Sigmoid colon (tissue), 7 donors: ENCODE measurements around the gene AMOTL2. TPM values are rescaled to one million over a fixed set of nuclear protein-coding genes. Genes with fewer than 3 reads are reported as not detected.
A peak's percentile ranks its signal among the peaks of the same experiment; 100 is the strongest.

Source experiments
- DNase-seq: peaks from one replicate; pipeline ENCODE4 v3.0.0-alpha.2; 2019
- H3K27ac ChIP-seq, 4 donors: fragments of 200-600 bp; sonication (generic); one replicate each; pipeline ENCODE4 v1.5.1; 2016 to 2019; ENCODE audit warnings: mild to moderate bottlenecking in 1 of 4
- H3K27me3 ChIP-seq, 3 donors: fragments of 200-600 bp; sonication (generic); one replicate each; pipeline ENCODE4 v1.5.1; 2019; ENCODE audit warnings: mild to moderate bottlenecking in 1 of 3
- H3K36me3 ChIP-seq, 4 donors: fragments of 200-600 bp; sonication (generic); one replicate each; pipeline ENCODE4 v1.5.1; 2016 to 2019
- H3K4me1 ChIP-seq, 4 donors: fragments of 200-600 bp; sonication (generic); one replicate each; pipeline ENCODE4 v1.5.1; 2017 to 2019
- H3K4me3 ChIP-seq, 4 donors: fragments of 200-600 bp; sonication (generic); one replicate each; pipeline ENCODE4 v1.5.1; 2017 to 2019; ENCODE audit warnings: mild to moderate bottlenecking in 2 of 4, moderate library complexity in 1 of 4
- H3K9me3 ChIP-seq, 4 donors: fragments of 200-600 bp in 3 of 4; sonication (generic) in 3 of 4; one replicate each; pipeline versions ENCODE4 v1.5.1 to v1.6.1; 2013 to 2019
- EP300 ChIP-seq, 4 donors: sonication (generic); formaldehyde crosslinking; IDR thresholded peaks; one replicate each; pipeline ENCODE4 v1.6.1; 2017; ENCODE audit warnings: antibody characterized with exemption in 4 of 4
- POLR2A ChIP-seq, 2 donors: fragments of 450-650 bp; IDR thresholded peaks; one replicate each; pipeline ENCODE4 v1.6.1; 2016; ENCODE audit warnings: antibody characterized with exemption in 2 of 2, mild to moderate bottlenecking in 2 of 2, moderate library complexity in 2 of 2
- POLR2AphosphoS5 ChIP-seq, 4 donors: sonication (generic); formaldehyde crosslinking; IDR thresholded peaks; one replicate each; pipeline ENCODE4 v1.6.1; 2017; ENCODE audit warnings: antibody characterized with exemption in 4 of 4
- WGBS, 2 donors: extraction: QIAGEN DNeasy Blood & Tissue Kit; methylation state at CpG; one replicate each; pipeline ENCODE4 v1.1.7; 2013; 5-methylcytosine and 5-hydroxymethylcytosine counted together
- intact Hi-C: fragments of 100-400 bp; cut with DNase I; formaldehyde crosslinking; loops from one replicate; pipeline ENCODE4 v1.15.1; 2023
- polyA plus RNA-seq, 3 donors: library from polyadenylated mRNA; stranded (reverse); fragments of 200-250 nt; gene quantifications; one replicate each; pipeline ENCODE4 v1.2.3, GENCODE V29; 2013
- total RNA-seq, 4 donors: library from RNA; depleted of rRNA; stranded (reverse); fragments of >200 nt; gene quantifications; one replicate each; pipeline ENCODE4 v1.1.0, GENCODE V29; 2016
- TF ChIP-seq, protein P1 (sequence below), 4 experiments: fragments of 450-650 bp in 3 of 4; fragments of 200-600 bp in 1 of 4; IDR thresholded peaks; one replicate each; pipeline ENCODE4 v1.5.1; 2016 to 2019; ENCODE audit warnings: antibody characterized with exemption in 4 of 4, mild to moderate bottlenecking in 3 of 4, moderate library complexity in 2 of 4
- donor health status: healthy with polysubstance abuse.
- donor health status: Bipolar disorder and iron deficiency.
- donor health status: healthy.

AMOTL2 gene
- total and polyA plus RNA-seq, 7 donors = 1.6 to 112 (median 43.5) TPM

DNA sequence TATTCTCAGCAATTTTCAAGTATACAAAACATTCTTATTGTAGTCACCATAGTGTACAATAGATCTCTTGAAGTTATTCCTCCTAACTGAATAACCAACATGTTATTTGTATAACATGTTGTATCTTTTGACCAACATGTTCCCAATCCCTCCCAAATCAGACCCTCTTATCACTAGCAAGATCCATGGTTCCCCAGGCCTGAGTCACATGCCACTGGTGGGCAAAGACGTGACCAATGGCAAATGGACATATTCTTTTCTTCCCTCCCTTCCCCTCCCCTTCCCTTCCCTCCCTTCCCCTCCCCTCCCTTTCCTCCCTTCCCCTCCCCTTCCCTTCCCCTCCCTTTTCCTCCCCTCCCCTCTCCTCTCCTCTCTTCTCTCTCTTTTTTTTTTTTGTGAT is 45.4 kb downstream of the AMOTL2 start:
- intact Hi-C loops = no loop called here
- no peaks in the 10 kb centered on the region for H3K27me3 ChIP-seq
- no peaks in the 10 kb centered on the region for H3K9me3 ChIP-seq
- peak overlapping the region; percentile 56 to 88 (median 78) for H3K27ac ChIP-seq
- no peak overlapping the region for H3K4me3 ChIP-seq
- no peaks in the 10 kb centered on the region for H3K36me3 ChIP-seq
- 90 to 91% methylated on average over 1 of the region's 1 CpG for WGBS, 2 donors
- DNase-seq = no peak
- TF ChIP-seq, protein P1, sequence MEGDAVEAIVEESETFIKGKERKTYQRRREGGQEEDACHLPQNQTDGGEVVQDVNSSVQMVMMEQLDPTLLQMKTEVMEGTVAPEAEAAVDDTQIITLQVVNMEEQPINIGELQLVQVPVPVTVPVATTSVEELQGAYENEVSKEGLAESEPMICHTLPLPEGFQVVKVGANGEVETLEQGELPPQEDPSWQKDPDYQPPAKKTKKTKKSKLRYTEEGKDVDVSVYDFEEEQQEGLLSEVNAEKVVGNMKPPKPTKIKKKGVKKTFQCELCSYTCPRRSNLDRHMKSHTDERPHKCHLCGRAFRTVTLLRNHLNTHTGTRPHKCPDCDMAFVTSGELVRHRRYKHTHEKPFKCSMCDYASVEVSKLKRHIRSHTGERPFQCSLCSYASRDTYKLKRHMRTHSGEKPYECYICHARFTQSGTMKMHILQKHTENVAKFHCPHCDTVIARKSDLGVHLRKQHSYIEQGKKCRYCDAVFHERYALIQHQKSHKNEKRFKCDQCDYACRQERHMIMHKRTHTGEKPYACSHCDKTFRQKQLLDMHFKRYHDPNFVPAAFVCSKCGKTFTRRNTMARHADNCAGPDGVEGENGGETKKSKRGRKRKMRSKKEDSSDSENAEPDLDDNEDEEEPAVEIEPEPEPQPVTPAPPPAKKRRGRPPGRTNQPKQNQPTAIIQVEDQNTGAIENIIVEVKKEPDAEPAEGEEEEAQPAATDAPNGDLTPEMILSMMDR (IDR thresholded peaks at IDR 0.05) = no peak
- peaks cover 0 to 84% (median 72%) of the 10 kb centered on the region in 4 donors for H3K4me1 ChIP-seq

DNA sequence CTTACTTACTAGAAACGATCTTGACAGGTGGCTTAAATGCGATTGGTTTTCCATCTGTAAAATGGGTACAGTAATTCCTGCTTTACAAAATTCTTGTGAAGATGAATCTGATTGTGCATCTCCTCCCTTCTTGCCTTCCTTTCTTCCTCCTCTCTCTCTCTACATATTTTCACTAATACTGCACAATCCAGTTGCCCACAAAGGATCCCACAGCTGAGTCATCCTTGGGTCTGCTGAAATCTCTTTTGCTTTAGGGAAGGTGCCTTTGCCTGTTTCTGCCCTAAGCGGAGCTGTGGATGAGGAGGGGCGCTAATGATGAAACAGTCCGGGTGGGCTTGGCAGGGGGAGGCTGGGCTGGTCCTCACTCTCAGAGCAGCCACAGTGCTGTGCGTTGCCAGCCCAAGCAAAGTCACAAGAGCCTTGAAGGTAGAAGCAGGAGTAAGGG is 46.1 kb downstream of the AMOTL2 start:
- WGBS, 2 donors = 81 to 86% methylated on average over 6 of the region's 6 CpGs
- Histone ChIP-seq H3K4me1 (peaks cover 0 to 77% (median 65%) of the 10 kb centered on the region in 4 donors), H3K9me3 (no peaks in the 10 kb centered on the region), H3K27ac (peak overlapping the region; percentile 56 to 88 (median 78)), H3K27me3 (no peaks in the 10 kb centered on the region), H3K4me3 (no peak overlapping the region), H3K36me3 (no peaks in the 10 kb centered on the region)
- intact Hi-C loops = no loop called here
- peak; percentile 70 for DNase-seq
- TF ChIP-seq POLR2AphosphoS5 (IDR thresholded peaks at IDR 0.05) = no peak
- TF ChIP-seq EP300 (IDR thresholded peaks at IDR 0.05) = no peak
- no peak for TF ChIP-seq POLR2A (IDR thresholded peaks at IDR 0.05)
- TF ChIP-seq, protein P1 (IDR thresholded peaks at IDR 0.05) = no peak

DNA sequence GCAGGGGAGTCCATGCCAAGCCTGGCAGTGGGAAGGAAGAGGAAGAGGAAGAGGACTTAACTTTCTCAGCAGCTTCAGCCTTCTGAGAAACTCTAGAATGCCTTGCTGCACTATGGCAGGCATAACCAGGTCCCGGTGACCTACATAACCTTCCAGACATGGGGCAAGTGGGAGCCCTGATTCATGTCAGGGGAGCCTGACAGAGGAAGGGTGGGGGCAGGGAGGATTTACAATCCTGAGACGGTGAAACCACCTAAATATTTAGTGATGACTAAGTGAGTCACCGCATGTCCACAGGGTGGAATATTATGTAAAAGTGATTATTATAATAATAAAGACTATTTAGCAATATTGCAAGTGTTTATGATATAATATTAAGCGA is 46.7 kb downstream of the AMOTL2 start:
- Histone ChIP-seq H3K27me3 (no peaks in the 10 kb centered on the region), H3K36me3 (no peaks in the 10 kb centered on the region), H3K9me3 (no peaks in the 10 kb centered on the region), H3K27ac (peak overlapping the region; percentile 56 to 88 (median 78)), H3K4me3 (no peak overlapping the region), H3K4me1 (peaks cover 0 to 71% (median 60%) of the 10 kb centered on the region in 4 donors)
- TF ChIP-seq POLR2AphosphoS5 (IDR thresholded peaks at IDR 0.05) (peak in 1 of 4 donors; percentile 49), POLR2A (IDR thresholded peaks at IDR 0.05) (no peak), EP300 (IDR thresholded peaks at IDR 0.05) (no peak)
- TF ChIP-seq, protein P1 (IDR thresholded peaks at IDR 0.05) = no peak
- whole genome bisulfite sequencing, 2 donors = 69 to 79% methylated on average over 4 of the region's 4 CpGs
- no peak for DNase-seq
- intact Hi-C loops = no loop called here

DNA sequence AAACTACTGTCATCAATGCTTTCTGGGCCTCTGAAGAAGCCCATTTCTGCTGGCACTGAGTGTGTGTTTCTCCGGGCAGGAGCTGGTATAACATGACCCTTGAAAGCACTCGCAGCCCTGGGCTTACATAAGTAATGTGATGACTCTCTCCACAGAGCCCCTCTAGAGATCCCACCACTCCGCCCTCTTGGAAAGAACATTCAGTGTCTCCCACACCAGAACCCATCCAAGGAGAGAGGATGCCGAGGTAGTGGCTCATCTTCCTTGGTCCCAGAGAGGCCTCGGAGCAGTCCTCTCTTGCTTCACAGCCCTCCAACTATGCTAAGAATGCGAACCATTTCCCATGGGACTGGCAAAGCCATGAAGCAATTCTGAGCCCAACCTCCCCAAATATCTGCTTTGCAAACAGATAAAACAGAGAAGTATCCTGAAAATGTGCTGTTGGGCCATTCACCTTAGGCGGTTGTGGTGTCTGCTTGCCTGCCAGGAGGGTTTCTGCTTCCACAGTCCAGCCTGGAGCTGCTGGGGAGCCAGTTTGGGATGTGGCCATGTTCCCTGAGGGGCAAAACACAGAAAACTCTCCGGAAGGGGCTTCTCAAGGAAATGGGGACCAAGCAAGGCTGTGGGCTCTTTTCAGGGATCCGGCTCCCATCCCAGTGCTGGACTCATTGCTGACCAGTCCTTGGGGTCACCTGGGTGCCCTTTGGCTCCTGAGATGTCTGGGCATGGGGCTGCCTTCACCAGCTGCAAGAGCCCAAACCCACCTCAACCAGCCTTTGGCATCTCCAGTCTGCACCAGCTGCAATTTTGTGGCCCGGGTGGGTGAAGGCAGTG is 47.3 kb downstream of the AMOTL2 start:
- peak; percentile 92 for DNase-seq
- Histone ChIP-seq H3K9me3 (no peaks in the 10 kb centered on the region), H3K36me3 (no peaks in the 10 kb centered on the region), H3K4me3 (no peak overlapping the region), H3K27ac (peak overlapping the region; percentile 56 to 88 (median 78)), H3K27me3 (no peaks in the 10 kb centered on the region), H3K4me1 (peaks cover 0 to 65% (median 53%) of the 10 kb centered on the region in 4 donors)
- intact Hi-C loops = no loop called here
- WGBS, 2 donors = 76 to 86% methylated on average over 10 of the region's 10 CpGs
- TF ChIP-seq POLR2AphosphoS5 (IDR thresholded peaks at IDR 0.05) = peak; percentile 42 to 66 (median 58)
- no peak for TF ChIP-seq POLR2A (IDR thresholded peaks at IDR 0.05)

DNA sequence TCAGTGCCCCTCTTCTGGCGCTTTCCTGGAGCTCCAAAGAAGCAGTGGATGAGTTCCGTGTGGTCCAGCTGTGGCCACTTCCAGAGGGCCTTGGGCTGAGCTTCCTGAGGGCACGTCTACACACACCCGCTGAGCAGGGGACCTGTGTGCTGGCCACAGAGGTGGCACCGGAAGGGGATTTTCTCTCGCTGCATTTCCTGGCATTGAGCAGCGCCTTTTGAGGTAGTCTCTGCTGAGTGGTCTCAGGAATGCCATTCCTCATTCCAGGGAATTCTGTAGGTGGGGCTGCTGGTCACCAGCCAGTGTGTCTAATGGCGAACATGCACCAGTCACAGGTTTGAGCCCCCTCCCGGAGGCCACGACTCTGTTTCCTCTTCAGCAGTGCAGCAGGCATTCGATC is 48.1 kb downstream of the AMOTL2 start:
- H3K27ac ChIP-seq = peak overlapping the region; percentile 56 to 88 (median 78)
- WGBS, 2 donors = 72 to 83% methylated on average over 11 of the region's 11 CpGs
- DNase-seq = no peak

More for the DNA sequence above, 48.1 kb downstream of the AMOTL2 start:
- Histone ChIP-seq H3K4me3 (no peak overlapping the region), H3K4me1 (peaks cover 0 to 57% (median 45%) of the 10 kb centered on the region in 4 donors), H3K36me3 (no peaks in the 10 kb centered on the region), H3K9me3 (no peaks in the 10 kb centered on the region), H3K27me3 (no peaks in the 10 kb centered on the region)
- intact Hi-C loops = no loop called here
- TF ChIP-seq POLR2A (IDR thresholded peaks at IDR 0.05) = no peak
- TF ChIP-seq, protein P1 (IDR thresholded peaks at IDR 0.05) = no peak
- TF ChIP-seq POLR2AphosphoS5 (IDR thresholded peaks at IDR 0.05) = no peak
- no peak for TF ChIP-seq EP300 (IDR thresholded peaks at IDR 0.05)
